ENCODE data around the gene LDLRAD3. TPM values are rescaled to one million over a fixed set of nuclear protein-coding genes. Genes with fewer than 3 reads are reported as not detected.

Gene LDLRAD3
- polyA plus RNA-seq, 1 of the 3 experiments (the other 2 are of a cell fraction), result 10.6 TPM

- CTCF ChIA-PET, result interaction anchor here (0.8 to 1.8 kb wide), 3 partner anchors 20 to 201 kb away, joined by 4 to 8 read pairs (median 6); no protein-coding TSS in a partner anchor
- no peak overlapping the region for H3K4me3 ChIP-seq (ENCODE audit: low read depth in 2 of 2, low read length in 1 of 2)
- H3K27me3 ChIP-seq (ENCODE audit: insufficient read depth), result no peaks in the 10 kb centered on the region
- no peak for TF ChIP-seq ZBTB33 (IDR thresholded peaks at IDR 0.05; ENCODE audit: borderline replicate concordance, low read depth)
- no peak for TF ChIP-seq SIN3A (IDR thresholded peaks at IDR 0.05; ENCODE audit: borderline replicate concordance, low read depth, low read length)
- TF ChIP-seq NFIC (IDR thresholded peaks at IDR 0.05; ENCODE audit: borderline replicate concordance), result no peak
- TF ChIP-seq EZH2phosphoT487 (IDR thresholded peaks at IDR 0.05; ENCODE audit: borderline replicate concordance, low read depth), result no peak
- no peak for TF ChIP-seq FOSL2 (IDR thresholded peaks at IDR 0.05; ENCODE audit: borderline replicate concordance, low read depth)
- TF ChIP-seq RFX5 (IDR thresholded peaks at IDR 0.05; ENCODE audit: low read length), result no peak
- no peak for TF ChIP-seq MAX (IDR thresholded peaks at IDR 0.05; ENCODE audit: low read depth)
- no peak for TF ChIP-seq NRF1 (IDR thresholded peaks at IDR 0.05; ENCODE audit: low read depth, low read length)
- no peak for TF ChIP-seq CTCF (IDR thresholded peaks at IDR 0.05)
- TF ChIP-seq ELF1 (IDR thresholded peaks at IDR 0.05), result no peak
- TF ChIP-seq RCOR1 (IDR thresholded peaks at IDR 0.05; ENCODE audit: low read length), result no peak
- TF ChIP-seq TEAD4 (IDR thresholded peaks at IDR 0.05; ENCODE audit: borderline replicate concordance, insufficient read depth), result no peak
- TF ChIP-seq CHD2 (IDR thresholded peaks at IDR 0.05; ENCODE audit: low read length, partially characterized antibody), result no peak
- TF ChIP-seq TAF1 (IDR thresholded peaks at IDR 0.05; ENCODE audit: borderline replicate concordance, low read depth, low read length), result no peak
- TF ChIP-seq FOXJ3 (CRISPR knock-in tag; IDR thresholded peaks at IDR 0.05), result no peak
- TF ChIP-seq TCF12 (IDR thresholded peaks at IDR 0.05), result no peak
- H3K27ac ChIP-seq (ENCODE audit: low read depth in 2 of 2, low read length in 1 of 2), result no peak overlapping the region
- H3K9me3 ChIP-seq, result no peaks in the 10 kb centered on the region
- no peaks in the 10 kb centered on the region for H3K9me2 ChIP-seq
- no peaks in the 10 kb centered on the region for H3K36me3 ChIP-seq (replicated peaks in 1 of 2; ENCODE audit: control insufficient read depth in 1 of 2, insufficient read depth in 2 of 2, low read length in 1 of 2)
- POLR2A ChIA-PET, result no interaction called here
- WGBS (ENCODE audit: low lambda C conversion rate), result 97% methylated on average over 7 of the region's 7 CpGs
- no peak overlapping the region for H2AFZ ChIP-seq (ENCODE audit: low read depth)
- H4K20me1 ChIP-seq (ENCODE audit: insufficient read depth), result no peaks in the 10 kb centered on the region
- H3K79me2 ChIP-seq (ENCODE audit: insufficient read depth), result no peaks in the 10 kb centered on the region; the same call in none of the 2 replicates
- H3K9ac ChIP-seq, result no peak overlapping the region
- H3K4me1 ChIP-seq (ENCODE audit: control insufficient read depth in 1 of 2, insufficient read depth in 2 of 2, low read depth in 1 of 2, low read length in 1 of 2), result peaks cover 17 to 19% of the 10 kb centered on the region in 2 experiments; a peak in 3 of 4 replicates
- no peaks in the 10 kb centered on the region for H3F3A ChIP-seq (replicated peaks; ENCODE audit: insufficient read depth)
- DNase-seq, result no peak
- no peak overlapping the region for H3K4me2 ChIP-seq
Observed at GRCh38 chr11:36022882-36023281, 79.0 kb downstream of the LDLRAD3 start.

Measured in SK-N-SH (cell line).